Stomach (tissue), 4 donors: ENCODE data around the gene GRM3.

ENCODE experiments used
- EP300 ChIP-seq: sonication (generic); formaldehyde crosslinking; IDR thresholded peaks from one replicate; pipeline ENCODE4 v1.6.1; 2017; ENCODE audit warnings: antibody characterized with exemption
- POLR2A ChIP-seq, 4 donors: fragments of 450-650 bp; IDR thresholded peaks; one replicate each; pipeline ENCODE4 v1.6.1; 2016; ENCODE audit warnings: antibody characterized with exemption in 4 of 4, control low read depth in 2 of 4, mild to moderate bottlenecking in 1 of 4, moderate library complexity in 1 of 4
- POLR2AphosphoS5 ChIP-seq, 3 donors: sonication (generic); formaldehyde crosslinking; IDR thresholded peaks; one replicate each; pipeline ENCODE4 v1.6.1; 2016; ENCODE audit warnings: antibody characterized with exemption in 3 of 3
- TF ChIP-seq, protein P1 (sequence below), 7 experiments: fragments of 450-650 bp in 4 of 7; fragments of 200-600 bp in 3 of 7; sonication (generic) in 3 of 7; IDR thresholded peaks; one replicate each; pipeline ENCODE4 v1.5.1; 2016 to 2019; ENCODE audit warnings: antibody characterized with exemption in 7 of 7, control low read depth in 2 of 7, mild to moderate bottlenecking in 1 of 7

DNA sequence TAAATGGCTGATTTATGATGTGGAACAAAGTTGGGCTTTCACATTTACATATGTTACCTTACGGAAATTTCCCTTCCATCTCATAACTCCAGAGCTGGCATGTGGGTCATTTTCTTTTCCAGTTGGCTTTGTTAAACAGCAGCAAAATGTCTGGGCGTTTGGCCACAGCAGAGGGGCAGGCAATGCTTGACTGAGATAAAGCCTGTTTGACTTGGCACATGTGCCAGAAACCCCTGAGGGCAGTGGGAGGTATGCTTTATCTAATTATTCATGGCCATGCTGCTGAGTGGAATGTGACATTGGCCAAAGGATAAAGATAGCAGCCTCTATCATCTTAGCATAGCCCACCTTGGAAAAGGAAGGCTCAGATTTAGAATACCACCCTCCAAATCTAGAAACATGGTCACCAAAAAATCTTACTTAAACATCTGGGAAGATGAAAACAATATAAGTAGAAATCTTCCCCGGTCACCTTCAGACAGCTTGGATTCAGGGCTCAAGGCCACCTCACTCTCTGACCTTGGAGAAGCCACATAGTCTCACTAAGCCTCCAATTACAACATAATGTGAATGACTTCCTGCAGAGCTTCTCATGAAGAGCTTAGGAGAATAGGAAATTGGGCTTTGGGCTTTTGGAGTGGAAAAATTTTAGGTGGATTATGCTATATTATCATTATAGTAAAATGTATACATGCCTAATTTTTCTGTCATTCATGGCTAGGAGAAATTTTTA is 101.5 kb downstream of the GRM3 start:
- TF ChIP-seq POLR2A (IDR thresholded peaks at IDR 0.05) (no peak), EP300 (no peak), POLR2AphosphoS5 (IDR thresholded peaks at IDR 0.05) (peak in 1 of 3 donors; percentile 10)
- TF ChIP-seq, protein P1, sequence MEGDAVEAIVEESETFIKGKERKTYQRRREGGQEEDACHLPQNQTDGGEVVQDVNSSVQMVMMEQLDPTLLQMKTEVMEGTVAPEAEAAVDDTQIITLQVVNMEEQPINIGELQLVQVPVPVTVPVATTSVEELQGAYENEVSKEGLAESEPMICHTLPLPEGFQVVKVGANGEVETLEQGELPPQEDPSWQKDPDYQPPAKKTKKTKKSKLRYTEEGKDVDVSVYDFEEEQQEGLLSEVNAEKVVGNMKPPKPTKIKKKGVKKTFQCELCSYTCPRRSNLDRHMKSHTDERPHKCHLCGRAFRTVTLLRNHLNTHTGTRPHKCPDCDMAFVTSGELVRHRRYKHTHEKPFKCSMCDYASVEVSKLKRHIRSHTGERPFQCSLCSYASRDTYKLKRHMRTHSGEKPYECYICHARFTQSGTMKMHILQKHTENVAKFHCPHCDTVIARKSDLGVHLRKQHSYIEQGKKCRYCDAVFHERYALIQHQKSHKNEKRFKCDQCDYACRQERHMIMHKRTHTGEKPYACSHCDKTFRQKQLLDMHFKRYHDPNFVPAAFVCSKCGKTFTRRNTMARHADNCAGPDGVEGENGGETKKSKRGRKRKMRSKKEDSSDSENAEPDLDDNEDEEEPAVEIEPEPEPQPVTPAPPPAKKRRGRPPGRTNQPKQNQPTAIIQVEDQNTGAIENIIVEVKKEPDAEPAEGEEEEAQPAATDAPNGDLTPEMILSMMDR (IDR thresholded peaks at IDR 0.05), result no peak
